ENCODE data around the gene OR7C2.

OR7C2 gene

DNA sequence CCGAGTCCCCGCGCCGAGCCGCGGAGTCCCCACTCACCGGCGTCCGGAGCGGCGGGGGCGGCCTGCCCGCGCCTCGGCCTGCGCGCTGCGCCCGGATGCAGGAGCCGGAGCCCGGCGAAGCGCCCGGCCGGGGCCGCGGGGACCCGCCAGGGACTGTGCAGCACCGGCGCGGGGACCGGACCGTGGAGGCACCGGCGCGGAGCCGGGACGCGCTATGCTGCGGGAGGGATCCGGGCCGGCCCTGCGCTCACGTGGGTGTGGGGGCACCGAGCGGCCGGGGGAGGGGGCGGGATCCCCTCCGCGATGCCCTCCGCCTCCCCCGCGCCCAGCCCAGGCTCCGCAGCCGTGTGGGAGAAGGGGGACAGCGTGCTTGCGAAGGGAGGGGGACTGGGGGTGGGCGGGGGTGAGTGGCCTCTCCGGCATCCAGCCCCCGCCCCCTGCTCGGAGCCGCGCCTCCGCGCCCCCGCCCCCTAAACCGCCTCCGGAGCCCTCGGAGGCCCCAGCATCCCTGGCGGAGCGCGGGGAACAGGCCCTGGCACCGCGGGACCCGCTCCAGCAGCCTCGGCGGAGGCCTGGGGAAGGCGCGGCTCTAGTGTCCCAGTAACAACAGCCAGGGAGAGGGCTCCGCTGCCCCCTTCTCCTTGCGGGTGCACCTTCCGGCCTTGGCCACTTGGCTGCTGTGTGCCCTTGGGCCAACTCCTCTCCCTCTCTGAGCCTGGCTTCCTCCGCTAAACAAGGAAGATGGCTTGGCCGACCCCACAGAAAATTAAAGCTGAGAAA is 38.4 kb downstream of the OR7C2 start, which contains the start of gene SLC1A6:
Gene SLC1A6, minus strand, starts transcription at position 389 of the 780 bp plus-strand sequence. CDS start 6,954 bp downstream, outside the sequence.
- no peak for DNase-seq (ENCODE audit: low read depth)

DNA sequence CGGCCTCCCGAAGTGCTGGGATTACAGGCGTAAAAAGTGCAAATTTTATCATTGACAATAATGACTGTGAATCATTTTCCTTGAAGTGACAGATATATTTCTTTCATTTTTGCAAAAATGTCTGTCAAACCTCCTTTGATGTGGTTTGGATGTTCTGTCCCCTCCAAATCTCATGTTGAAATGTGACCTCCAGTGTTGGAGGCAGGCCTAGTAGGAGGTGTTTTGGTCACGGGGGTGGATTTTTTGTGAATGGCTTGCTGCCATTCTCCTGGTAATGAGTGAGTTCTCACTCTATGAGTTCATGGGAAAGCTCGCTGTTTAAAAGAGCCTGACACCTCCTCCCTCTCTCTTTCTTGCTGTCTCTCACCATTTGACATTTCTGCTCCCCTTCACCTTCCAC is 43.8 kb downstream of the OR7C2 start:
- DNase-seq (ENCODE audit: low read depth) = no peak
